Hepatocyte (in vitro differentiated cells): ENCODE results near the gene CCDC34.

Experiments used
- EZH2 ChIP-seq: fragments of 200-600 bp; sonication (generic); IDR thresholded peaks from 2 replicates; pipeline ENCODE4 v1.6.1; 2016; ENCODE audit warnings: antibody characterized with exemption, mild to moderate bottlenecking, borderline replicate concordance
- EZH2phosphoT487 ChIP-seq: fragments of 200-600 bp; sonication (generic); IDR thresholded peaks from one replicate; pipeline ENCODE4 v1.6.1; 2018; ENCODE audit warnings: antibody characterized with exemption, mild to moderate bottlenecking, low read depth, moderate library complexity; ENCODE audit not compliant: unreplicated experiment, severe bottlenecking
- TF ChIP-seq, protein P1 (sequence below): fragments of 200-600 bp; sonication (generic); IDR thresholded peaks from 2 replicates; pipeline ENCODE4 v1.5.1; 2016; ENCODE audit warnings: antibody characterized with exemption, mild to moderate bottlenecking; ENCODE audit not compliant: poor library complexity

GRCh38 chr11:27412192-27412691, 49.2 kb upstream of the CCDC34 start:
- TF ChIP-seq, protein P1, sequence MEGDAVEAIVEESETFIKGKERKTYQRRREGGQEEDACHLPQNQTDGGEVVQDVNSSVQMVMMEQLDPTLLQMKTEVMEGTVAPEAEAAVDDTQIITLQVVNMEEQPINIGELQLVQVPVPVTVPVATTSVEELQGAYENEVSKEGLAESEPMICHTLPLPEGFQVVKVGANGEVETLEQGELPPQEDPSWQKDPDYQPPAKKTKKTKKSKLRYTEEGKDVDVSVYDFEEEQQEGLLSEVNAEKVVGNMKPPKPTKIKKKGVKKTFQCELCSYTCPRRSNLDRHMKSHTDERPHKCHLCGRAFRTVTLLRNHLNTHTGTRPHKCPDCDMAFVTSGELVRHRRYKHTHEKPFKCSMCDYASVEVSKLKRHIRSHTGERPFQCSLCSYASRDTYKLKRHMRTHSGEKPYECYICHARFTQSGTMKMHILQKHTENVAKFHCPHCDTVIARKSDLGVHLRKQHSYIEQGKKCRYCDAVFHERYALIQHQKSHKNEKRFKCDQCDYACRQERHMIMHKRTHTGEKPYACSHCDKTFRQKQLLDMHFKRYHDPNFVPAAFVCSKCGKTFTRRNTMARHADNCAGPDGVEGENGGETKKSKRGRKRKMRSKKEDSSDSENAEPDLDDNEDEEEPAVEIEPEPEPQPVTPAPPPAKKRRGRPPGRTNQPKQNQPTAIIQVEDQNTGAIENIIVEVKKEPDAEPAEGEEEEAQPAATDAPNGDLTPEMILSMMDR: no peak
- TF ChIP-seq EZH2 (no peak), EZH2phosphoT487 (no peak)
